ENCODE results near the gene PAGR1.

Gene PAGR1

DNA sequence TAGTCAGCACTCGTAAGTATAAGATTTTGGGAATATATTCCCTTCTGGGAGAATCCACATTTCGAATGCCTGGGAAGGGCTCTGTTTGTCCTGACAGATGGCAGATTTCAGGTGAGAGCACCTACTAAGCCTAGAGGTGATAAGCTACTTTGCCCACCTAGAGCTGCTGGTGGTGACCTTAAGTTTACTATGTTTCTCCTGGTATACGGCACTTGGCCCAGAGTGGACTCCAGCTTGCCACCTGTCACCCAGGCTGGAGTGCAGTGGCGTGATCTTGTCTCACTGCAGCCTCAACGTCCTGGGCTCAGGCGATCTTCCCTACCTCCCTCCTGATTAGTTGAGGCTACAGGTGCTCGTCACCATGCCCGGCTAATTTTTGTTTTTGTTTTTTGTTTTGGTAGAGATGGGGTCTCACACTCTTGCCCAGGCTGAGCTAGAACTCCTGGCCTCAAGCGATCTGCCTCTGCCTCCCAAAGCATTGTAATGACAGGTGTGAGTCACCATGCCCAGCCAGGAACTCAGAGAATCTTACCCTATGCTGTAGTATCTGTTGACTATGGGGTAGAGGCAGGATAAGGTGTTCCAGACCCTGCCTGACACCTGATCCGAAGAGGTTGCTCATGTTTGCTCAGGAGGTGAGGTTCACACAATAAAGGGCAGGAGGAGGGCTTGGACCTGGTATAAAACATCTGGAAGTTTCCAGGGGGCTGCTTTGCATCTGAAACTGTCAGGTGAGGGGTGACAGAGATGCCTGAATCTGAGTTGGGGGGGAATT is 38.2 kb upstream of the PAGR1 start, which contains the start of gene ZG16:
ZG16 (plus strand) TSS at position 681 of the 775 bp plus-strand sequence. CDS start 1,011 bp downstream, outside the sequence.
- TF ChIP-seq, protein P1, sequence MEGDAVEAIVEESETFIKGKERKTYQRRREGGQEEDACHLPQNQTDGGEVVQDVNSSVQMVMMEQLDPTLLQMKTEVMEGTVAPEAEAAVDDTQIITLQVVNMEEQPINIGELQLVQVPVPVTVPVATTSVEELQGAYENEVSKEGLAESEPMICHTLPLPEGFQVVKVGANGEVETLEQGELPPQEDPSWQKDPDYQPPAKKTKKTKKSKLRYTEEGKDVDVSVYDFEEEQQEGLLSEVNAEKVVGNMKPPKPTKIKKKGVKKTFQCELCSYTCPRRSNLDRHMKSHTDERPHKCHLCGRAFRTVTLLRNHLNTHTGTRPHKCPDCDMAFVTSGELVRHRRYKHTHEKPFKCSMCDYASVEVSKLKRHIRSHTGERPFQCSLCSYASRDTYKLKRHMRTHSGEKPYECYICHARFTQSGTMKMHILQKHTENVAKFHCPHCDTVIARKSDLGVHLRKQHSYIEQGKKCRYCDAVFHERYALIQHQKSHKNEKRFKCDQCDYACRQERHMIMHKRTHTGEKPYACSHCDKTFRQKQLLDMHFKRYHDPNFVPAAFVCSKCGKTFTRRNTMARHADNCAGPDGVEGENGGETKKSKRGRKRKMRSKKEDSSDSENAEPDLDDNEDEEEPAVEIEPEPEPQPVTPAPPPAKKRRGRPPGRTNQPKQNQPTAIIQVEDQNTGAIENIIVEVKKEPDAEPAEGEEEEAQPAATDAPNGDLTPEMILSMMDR (IDR thresholded peaks at IDR 0.05), result no peak

DNA sequence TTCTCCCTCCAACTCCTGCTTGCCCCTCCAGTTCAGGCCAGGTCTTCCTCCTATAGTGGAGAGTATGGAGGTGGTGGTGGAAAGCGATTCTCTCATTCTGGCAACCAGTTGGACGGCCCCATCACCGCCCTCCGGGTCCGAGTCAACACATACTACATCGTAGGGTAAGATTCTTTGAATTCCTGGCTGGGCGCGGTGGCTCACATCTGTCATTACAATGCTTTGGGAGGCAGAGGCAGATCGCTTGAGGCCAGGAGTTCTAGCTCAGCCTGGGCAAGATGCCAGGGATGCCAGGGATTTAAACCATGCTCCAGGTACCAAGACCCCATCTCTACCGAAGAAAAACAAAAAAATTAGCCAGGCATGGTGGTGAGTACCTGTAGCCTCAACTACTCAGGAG is 36.5 kb upstream of the PAGR1 start:
- TF ChIP-seq, protein P1 (IDR thresholded peaks at IDR 0.05), result no peak

DNA sequence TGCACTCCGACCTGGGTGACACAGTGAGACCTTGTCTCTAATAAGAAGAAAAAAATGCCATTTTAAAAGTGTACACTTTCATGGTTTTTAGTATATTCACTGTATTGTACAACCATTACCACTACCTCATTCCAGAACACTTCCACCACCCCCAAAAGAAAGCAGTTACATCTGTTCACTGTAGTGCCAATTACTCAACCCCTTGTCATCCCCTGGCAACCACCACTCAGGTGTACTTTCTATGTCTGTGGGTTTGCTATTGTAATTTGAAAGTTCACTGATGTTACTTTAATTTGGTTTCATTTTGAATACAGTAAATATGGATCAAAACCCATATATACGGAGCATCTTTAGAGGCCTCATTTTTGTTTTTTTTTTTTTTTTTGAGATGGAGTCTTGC is 31.8 kb upstream of the PAGR1 start:
- TF ChIP-seq, protein P1 (IDR thresholded peaks at IDR 0.05), result no peak

DNA sequence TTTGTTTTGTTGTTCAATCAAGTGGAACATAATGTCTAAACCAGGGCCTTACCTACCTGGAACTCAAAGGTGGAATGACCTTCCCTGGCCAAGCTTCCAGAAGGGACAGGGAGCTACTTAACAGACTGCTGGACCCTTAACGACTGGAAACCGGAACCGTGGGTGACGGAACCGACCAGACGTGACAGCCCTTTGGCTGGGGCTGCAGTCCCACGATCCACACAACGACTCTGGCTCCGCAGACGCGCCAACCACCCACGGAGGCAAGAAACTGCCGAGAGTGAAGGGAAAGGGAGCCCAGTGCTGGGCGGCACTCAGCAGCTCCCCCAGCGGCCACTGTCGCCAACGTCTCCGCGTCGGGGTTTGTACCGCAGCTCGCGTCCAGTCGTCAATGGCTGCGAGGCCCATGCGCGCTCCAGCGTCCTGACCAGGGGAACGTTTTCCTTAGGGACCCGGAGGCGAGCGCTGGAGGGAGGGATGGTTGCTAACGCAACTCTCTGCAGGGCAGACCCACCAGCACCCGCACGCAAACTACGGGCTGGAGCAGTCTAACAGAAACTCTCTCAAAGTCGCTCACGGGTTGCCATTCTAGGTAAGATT is 31.0 kb upstream of the PAGR1 start:
- TF ChIP-seq, protein P1 (IDR thresholded peaks at IDR 0.05), result no peak

DNA sequence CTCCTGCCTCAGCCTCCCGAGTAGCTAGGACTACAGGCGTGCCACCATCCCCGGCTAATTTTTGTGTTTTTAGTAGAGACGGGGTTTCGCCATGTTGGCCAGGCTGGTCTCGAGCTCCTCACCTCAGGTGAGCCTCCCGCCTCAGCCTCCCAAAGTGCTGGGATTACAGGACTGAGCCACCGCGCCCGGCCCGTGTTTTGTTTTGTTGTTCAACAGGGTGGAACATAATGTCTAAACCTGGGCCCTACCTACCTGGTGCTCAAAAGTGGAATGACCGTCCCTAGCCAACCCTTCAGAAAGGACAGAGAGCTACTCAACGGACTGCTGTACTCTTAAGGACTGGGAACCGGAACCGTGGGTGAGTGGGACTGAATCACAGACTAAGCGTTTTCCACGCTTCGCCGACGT is 26.2 kb upstream of the PAGR1 start:
- TF ChIP-seq, protein P1 (IDR thresholded peaks at IDR 0.05), result no peak

DNA sequence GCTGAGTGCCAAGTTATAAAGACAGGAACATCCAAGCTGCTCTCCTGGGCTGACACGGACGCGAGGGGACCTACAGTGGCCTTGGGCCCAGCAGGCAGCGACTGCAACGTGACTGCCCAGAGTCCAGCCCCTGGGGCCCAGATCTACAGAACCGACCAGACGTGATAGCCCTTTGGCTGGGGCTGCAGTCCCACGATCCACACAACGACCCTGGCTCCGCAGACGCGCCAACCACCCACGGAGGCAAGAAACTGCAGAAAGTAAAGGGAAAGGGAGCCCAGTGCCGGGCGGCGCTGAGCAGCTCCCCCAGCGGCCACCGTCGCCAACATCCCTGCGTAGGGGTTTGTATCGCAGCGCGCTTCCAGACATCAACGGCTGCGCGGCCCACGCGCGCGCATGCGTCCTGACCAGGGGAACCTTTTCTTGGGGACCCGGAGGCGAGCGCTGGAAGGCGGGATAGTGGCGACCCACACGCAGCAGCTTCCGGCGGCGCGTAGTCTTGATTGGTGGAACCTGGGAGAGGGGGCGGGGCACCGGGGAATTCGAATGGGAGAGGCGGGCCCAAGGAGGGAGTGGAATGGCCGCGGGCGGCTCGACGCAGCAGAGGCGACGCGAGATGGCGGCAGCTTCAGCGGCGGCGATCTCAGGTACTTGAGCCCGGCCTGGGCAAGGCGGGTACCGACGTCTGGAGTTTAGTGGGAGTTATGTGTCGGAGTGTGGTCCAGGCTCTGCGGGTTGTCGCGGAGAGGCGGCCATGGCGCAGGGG is 25.6 kb upstream of the PAGR1 start, which contains the start of gene KIF22:
KIF22 (plus strand) TSS at position 569 of the 766 bp plus-strand sequence; CDS start at position 578, 9 bp downstream.
- TF ChIP-seq, protein P1 (IDR thresholded peaks at IDR 0.05), result peak; percentile 74
